AG04450 (cell line): ENCODE results near the gene FAT4. TPM values are rescaled to one million over a fixed set of nuclear protein-coding genes. Genes with fewer than 3 reads are reported as not detected.

ENCODE experiments used
- CTCF ChIA-PET: fragments of 300-600, 350-600 bp; formaldehyde crosslinking; extraction: SDS; loops from one replicate; lab custom pipeline; 2022; ENCODE audit warnings: antibody characterized with exemption, inconsistent platforms; lab: Charles Lee
- POLR2A ChIA-PET: fragments of 350-600 bp; formaldehyde crosslinking; extraction: SDS; loops from one replicate; lab custom pipeline; 2021; ENCODE audit warnings: antibody characterized with exemption, inconsistent platforms; lab: Yijun Ruan, JAX
- DNase-seq: peaks from one replicate; pipeline ENCODE4 v3.0.0-alpha.2; 2011; ENCODE audit warnings: low read depth, low spot score
- H3K27ac ChIP-seq: one replicate; pipeline ENCODE4 v1.5.1; 2012; ENCODE audit warnings: low read depth, low read length, control low read depth
- H3K27me3 ChIP-seq: one replicate; pipeline ENCODE4 v1.6.0; 2012; ENCODE audit warnings: low read length; ENCODE audit not compliant: control insufficient read depth, insufficient read depth
- H3K4me3 ChIP-seq: 2 replicates; pipeline ENCODE4 v1.5.1; 2011; ENCODE audit warnings: mild to moderate bottlenecking, low read depth, low read length, control low read depth
- H3K9me3 ChIP-seq: 2 replicates; pipeline ENCODE4 v1.5.1; 2012; ENCODE audit warnings: low read length; ENCODE audit not compliant: control insufficient read depth, insufficient read depth
- CTCF ChIP-seq: IDR thresholded peaks from 2 replicates; pipeline ENCODE4 v1.5.1; 2011; ENCODE audit warnings: low read depth, low read length, control low read depth, inconsistent platforms
- polyA plus RNA-seq: library from polyadenylated mRNA; depleted of rRNA; stranded (reverse); fragments of >200 nt; gene quantifications from 2 replicates; pipeline ENCODE4 v1.2.3, GENCODE V29; 2011

FAT4 gene
- polyA plus RNA-seq, 1 experiment: 18.0 TPM

DNA sequence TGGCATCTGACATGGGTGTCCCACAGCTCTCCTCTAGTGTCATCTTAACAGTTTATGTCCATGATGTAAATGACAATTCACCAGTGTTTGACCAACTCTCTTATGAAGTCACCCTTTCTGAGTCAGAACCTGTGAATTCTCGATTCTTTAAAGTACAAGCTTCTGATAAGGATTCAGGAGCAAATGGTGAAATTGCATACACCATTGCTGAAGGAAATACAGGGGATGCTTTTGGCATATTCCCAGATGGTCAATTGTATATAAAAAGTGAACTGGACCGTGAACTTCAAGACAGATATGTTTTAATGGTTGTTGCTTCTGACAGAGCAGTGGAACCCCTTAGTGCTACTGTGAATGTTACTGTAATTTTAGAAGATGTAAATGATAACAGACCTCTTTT is 4.6 kb downstream of the FAT4 start:
- no peaks in the 10 kb centered on the region for H3K27me3 ChIP-seq
- POLR2A ChIA-PET: no interaction called here
- TF ChIP-seq CTCF: no peak
- no peak for DNase-seq
- no peak overlapping the region for H3K4me3 ChIP-seq
- CTCF ChIA-PET: interaction anchor here (1.0 to 1.1 kb wide), 2 partner anchors 12 to 16 kb away, joined by 3 read pairs; no protein-coding TSS in a partner anchor
- H3K9me3 ChIP-seq: no peaks in the 10 kb centered on the region; the same call in 1 of the 2 replicates
- no peak overlapping the region for H3K27ac ChIP-seq

DNA sequence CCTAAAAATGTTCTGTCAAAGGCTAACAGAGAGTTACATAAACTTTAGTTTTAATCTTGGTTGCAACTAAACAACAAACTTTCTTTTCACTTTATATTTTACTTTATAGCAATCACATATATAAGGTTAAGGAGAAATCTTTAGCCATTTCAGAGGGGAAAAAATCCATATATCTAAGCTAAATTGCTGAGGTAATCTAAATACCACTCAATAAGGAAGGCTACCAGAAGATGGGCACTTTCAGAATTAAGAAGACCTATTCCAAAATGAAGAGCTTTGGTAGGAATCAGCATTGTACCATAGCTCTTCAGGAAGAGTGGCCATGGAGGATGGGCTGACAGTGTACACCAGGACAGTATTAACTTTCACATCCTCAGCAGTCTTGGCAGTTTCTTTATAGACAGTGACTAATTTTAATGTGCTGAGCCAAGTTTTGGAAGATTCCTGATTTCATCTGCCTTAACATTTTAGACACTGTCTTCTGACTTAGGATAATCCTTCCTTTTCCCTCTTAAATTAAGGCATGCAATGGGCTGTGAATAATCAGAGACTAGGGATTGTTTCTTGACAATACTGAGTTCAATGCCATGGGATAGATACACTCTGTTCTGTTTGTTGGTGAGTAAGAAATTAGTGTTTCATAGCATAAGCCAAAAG is 7.1 kb downstream of the FAT4 start:
- no peaks in the 10 kb centered on the region; the same call in 1 of the 2 replicates for H3K9me3 ChIP-seq
- DNase-seq: no peak
- ChIA-PET POLR2A (no interaction called here), CTCF (interaction anchor here (1.0 kb wide), 1 partner anchor 632 kb away, joined by 3 read pairs; no protein-coding TSS in a partner anchor)
- no peak for TF ChIP-seq CTCF
- H3K4me3 ChIP-seq: peak overlapping the region; percentile 47
- no peaks in the 10 kb centered on the region for H3K27me3 ChIP-seq
- no peak overlapping the region for H3K27ac ChIP-seq

GRCh38 chr4:125322366-125322730 is 7.6 kb downstream of the FAT4 start:
- ChIA-PET POLR2A (no interaction called here), CTCF (interaction anchor here (1.0 kb wide), 1 partner anchor 631 kb away, joined by 3 read pairs; no protein-coding TSS in a partner anchor)
- Histone ChIP-seq H3K27ac (no peak overlapping the region), H3K27me3 (no peaks in the 10 kb centered on the region), H3K4me3 (peak overlapping the region; percentile 47), H3K9me3 (no peaks in the 10 kb centered on the region)
- TF ChIP-seq CTCF: no peak
- DNase-seq: no peak

DNA sequence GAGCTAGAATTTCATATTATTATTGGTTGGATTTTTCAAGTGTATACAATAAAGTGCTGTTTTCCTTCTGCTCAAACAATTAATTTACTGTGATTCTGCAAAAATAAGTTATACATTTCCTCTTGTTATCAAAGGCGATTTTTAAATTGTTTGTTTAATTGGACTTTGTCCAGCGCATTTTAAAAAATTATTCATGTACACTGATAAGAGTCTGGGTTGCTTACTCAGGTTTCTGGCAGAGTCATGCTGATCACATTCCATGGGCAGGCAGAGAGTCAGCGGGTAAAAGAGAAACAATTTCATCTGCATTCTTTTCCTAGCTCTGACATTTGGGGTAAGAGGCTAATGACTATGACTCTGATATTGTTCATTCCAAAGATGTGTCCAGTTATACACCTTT is 8.9 kb downstream of the FAT4 start:
- no peak for TF ChIP-seq CTCF
- no peaks in the 10 kb centered on the region for H3K9me3 ChIP-seq
- CTCF ChIA-PET: interaction anchor here (0.7 to 1.8 kb wide), 3 partner anchors 10 to 216 kb away, joined by 3 to 7 read pairs (median 4); no protein-coding TSS in a partner anchor
- POLR2A ChIA-PET: no interaction called here
- no peaks in the 10 kb centered on the region for H3K27me3 ChIP-seq
- DNase-seq: no peak
- H3K4me3 ChIP-seq: peak overlapping the region; percentile 8; the same call in 1 of the 2 replicates
- H3K27ac ChIP-seq: no peak overlapping the region

DNA sequence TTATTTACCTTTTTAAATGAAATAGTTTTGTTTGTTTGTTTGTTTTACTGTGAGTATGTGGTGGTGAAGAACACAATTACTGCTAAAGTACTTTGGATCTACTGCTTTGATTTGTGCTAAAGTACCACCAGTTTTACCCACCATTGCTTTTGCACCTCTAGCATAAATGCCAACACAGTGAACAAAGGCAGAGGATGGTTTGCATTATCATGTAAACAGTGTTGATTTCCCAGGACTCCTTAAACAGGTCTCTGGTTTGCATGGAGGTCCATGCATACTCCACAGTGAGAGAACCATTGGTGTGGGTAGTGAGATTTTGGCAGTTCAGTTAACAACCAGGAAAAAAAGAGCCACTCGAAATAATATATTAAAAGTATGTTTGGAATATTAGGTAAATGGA is 11.0 kb downstream of the FAT4 start:
- ChIA-PET CTCF (interaction anchor here (0.6 kb wide), 1 partner anchor 44 kb away, joined by 4 read pairs; no protein-coding TSS in a partner anchor), POLR2A (no interaction called here)
- H3K9me3 ChIP-seq: no peaks in the 10 kb centered on the region
- no peak overlapping the region for H3K4me3 ChIP-seq
- no peak overlapping the region for H3K27ac ChIP-seq
- H3K27me3 ChIP-seq: no peaks in the 10 kb centered on the region
- no peak for TF ChIP-seq CTCF
- DNase-seq: no peak
